Karpas-422 (cell line): Measurements from ENCODE around the gene RPA3. TPM values are rescaled to one million over a fixed set of nuclear protein-coding genes. Genes with fewer than 3 reads are reported as not detected.
"Not testable (repeated sequence)": the region's sequence is repeated elsewhere in the genome, so short reads cannot be mapped to it uniquely, and the experiment has no call there.

Experiments used
- DNase-seq: peaks from one replicate; pipeline ENCODE4 v3.0.0-alpha.2; 2015
- H2AFZ ChIP-seq: fragments of 200-600 bp; sonication (generic); 2 replicates; pipeline ENCODE4 v1.6.1; 2014; ENCODE audit warnings: antibody characterized with exemption, low read length, mixed read lengths
- H3K27ac ChIP-seq: fragments of 200-600 bp; sonication (generic); 2 replicates; pipeline ENCODE4 v1.5.1; 2014; ENCODE audit warnings: mild to moderate bottlenecking, low read length, moderate library complexity
- H3K27me3 ChIP-seq: fragments of 200-600 bp; sonication (generic); 2 replicates; pipeline ENCODE4 v1.6.1; 2014; ENCODE audit warnings: low read length, mixed read lengths
- H3K36me3 ChIP-seq: fragments of 200-600 bp; sonication (generic); 2 replicates; pipeline ENCODE4 v1.6.1; 2014; ENCODE audit warnings: low read length, mixed read lengths; ENCODE audit not compliant: insufficient read depth
- H3K4me1 ChIP-seq: fragments of 200-600 bp; sonication (generic); 2 replicates; pipeline ENCODE4 v1.6.1; 2014; ENCODE audit warnings: mild to moderate bottlenecking, low read length, mixed read lengths
- H3K4me2 ChIP-seq: fragments of 200-600 bp; sonication (generic); 2 replicates; pipeline ENCODE4 v1.6.1; 2014; ENCODE audit warnings: low read length, low read depth, mild to moderate bottlenecking; ENCODE audit not compliant: poor library complexity, severe bottlenecking
- H3K4me3 ChIP-seq: fragments of 200-600 bp; sonication (generic); 2 replicates; pipeline ENCODE4 v1.5.1; 2014; ENCODE audit warnings: mild to moderate bottlenecking, antibody characterized with exemption, low read length, mixed read lengths
- H3K79me2 ChIP-seq: fragments of 200-600 bp; sonication (generic); 2 replicates; pipeline ENCODE4 v1.6.1; 2014; ENCODE audit warnings: mild to moderate bottlenecking, low read length, mixed read lengths
- H3K9ac ChIP-seq: fragments of 200-600 bp; sonication (generic); 2 replicates; pipeline ENCODE4 v1.6.0; 2014; ENCODE audit warnings: low read length
- H3K9me2 ChIP-seq: fragments of 200-600 bp; sonication (generic), shearing (Covaris generic); replicated peaks from 2 replicates; pipeline ENCODE4 v1.6.0; 2014; ENCODE audit warnings: mild to moderate bottlenecking, low read length, moderate library complexity; ENCODE audit not compliant: insufficient read depth
- H3K9me3 ChIP-seq: fragments of 300-700, 200-600 bp; sonication (generic); 2 replicates; pipeline ENCODE4 v1.6.1; 2014; ENCODE audit warnings: low read length, mixed read lengths
- H4K20me1 ChIP-seq: fragments of 200-600 bp; sonication (generic); 2 replicates; pipeline ENCODE4 v1.6.1; 2014; ENCODE audit warnings: mild to moderate bottlenecking, antibody characterized with exemption, low read length, low read depth; ENCODE audit not compliant: insufficient read depth
- total RNA-seq: library from RNA; depleted of rRNA; stranded (reverse); fragments of >200 nt; shearing (Covaris generic); gene quantifications from 2 replicates; pipeline ENCODE4 v1.2.3, GENCODE V29; 2014; ENCODE audit warnings: low replicate concordance

The RPA3 gene
- total RNA-seq, 1 experiment from 2014 or later = 44.0 TPM

GRCh38 chr7:7670490-7670889 is 47.9 kb downstream of the RPA3 start:
- Histone ChIP-seq H3K4me3 (no peak overlapping the region), H3K4me2 (no peak overlapping the region), H4K20me1 (no peaks in the 10 kb centered on the region), H3K79me2 (peaks cover 4% of the 10 kb centered on the region), H3K9ac (no peak overlapping the region), H3K27me3 (no peaks in the 10 kb centered on the region), H3K9me2 (no peaks in the 10 kb centered on the region), H3K9me3 (no peaks in the 10 kb centered on the region), H2AFZ (no peak overlapping the region), H3K36me3 (no peaks in the 10 kb centered on the region), H3K27ac (no peak overlapping the region), H3K4me1 (peaks cover 11% of the 10 kb centered on the region)
- DNase-seq = no peak

GRCh38 chr7:7668706-7669105 is 49.7 kb downstream of the RPA3 start:
- Histone ChIP-seq H3K9ac (no peak overlapping the region), H3K4me3 (no peak overlapping the region), H3K9me3 (no peaks in the 10 kb centered on the region), H3K27ac (no peak overlapping the region), H3K4me2 (no peak overlapping the region), H3K27me3 (no peaks in the 10 kb centered on the region), H3K4me1 (peaks cover 11% of the 10 kb centered on the region), H3K9me2 (no peaks in the 10 kb centered on the region), H3K79me2 (peaks cover 15% of the 10 kb centered on the region), H4K20me1 (peaks cover 2% of the 10 kb centered on the region; the same call in 1 of the 2 replicates), H3K36me3 (no peaks in the 10 kb centered on the region), H2AFZ (no peak overlapping the region)
- no peak for DNase-seq

GRCh38 chr7:7667187-7667586 is 51.2 kb downstream of the RPA3 start:
- Histone ChIP-seq H3K4me2 (no peak overlapping the region), H3K4me1 (no peaks in the 10 kb centered on the region), H3K4me3 (no peak overlapping the region), H3K27me3 (no peaks in the 10 kb centered on the region), H3K27ac (no peak overlapping the region), H3K79me2 (peaks cover 20% of the 10 kb centered on the region), H2AFZ (no peak overlapping the region), H4K20me1 (peaks cover 7% of the 10 kb centered on the region; the same call in 1 of the 2 replicates), H3K9ac (no peak overlapping the region), H3K9me3 (no peaks in the 10 kb centered on the region), H3K36me3 (no peaks in the 10 kb centered on the region), H3K9me2 (no peaks in the 10 kb centered on the region)
- DNase-seq = no peak

- no peaks in the 10 kb centered on the region for H3K27me3 ChIP-seq
- H3K4me1 ChIP-seq = no peaks in the 10 kb centered on the region
- H4K20me1 ChIP-seq = peaks cover 7% of the 10 kb centered on the region; the same call in 1 of the 2 replicates
- H3K36me3 ChIP-seq = no peaks in the 10 kb centered on the region
- no peak overlapping the region for H3K4me2 ChIP-seq
- H3K27ac ChIP-seq = no peak overlapping the region
- H3K4me3 ChIP-seq = no peak overlapping the region
- no peak overlapping the region for H2AFZ ChIP-seq
- H3K79me2 ChIP-seq = peaks cover 20% of the 10 kb centered on the region
- no peak overlapping the region for H3K9ac ChIP-seq
- no peaks in the 10 kb centered on the region for H3K9me3 ChIP-seq
- no peaks in the 10 kb centered on the region for H3K9me2 ChIP-seq
- DNase-seq = no peak
Observed at GRCh38 chr7:7665031-7665430, 53.4 kb downstream of the RPA3 start.

GRCh38 chr7:7664291-7664690 is 54.1 kb downstream of the RPA3 start:
- H3K27ac ChIP-seq = no peak overlapping the region
- H3K4me3 ChIP-seq = no peak overlapping the region
- H3K9me2 ChIP-seq = no peaks in the 10 kb centered on the region
- H4K20me1 ChIP-seq = peaks cover 7% of the 10 kb centered on the region; the same call in 1 of the 2 replicates
- H3K4me1 ChIP-seq = no peaks in the 10 kb centered on the region
- H2AFZ ChIP-seq = no peak overlapping the region
- no peaks in the 10 kb centered on the region for H3K27me3 ChIP-seq
- H3K36me3 ChIP-seq = no peaks in the 10 kb centered on the region
- peaks cover 20% of the 10 kb centered on the region for H3K79me2 ChIP-seq
- no peak overlapping the region for H3K4me2 ChIP-seq
- no peak overlapping the region for H3K9ac ChIP-seq
- no peaks in the 10 kb centered on the region for H3K9me3 ChIP-seq
- DNase-seq = no peak

- DNase-seq = no peak
- no peaks in the 10 kb centered on the region for H3K27me3 ChIP-seq
Observed at GRCh38 chr7:7662527-7662926, 55.9 kb downstream of the RPA3 start.

GRCh38 chr7:7656459-7656858 is 61.9 kb downstream of the RPA3 start:
- not testable (repeated sequence) for H3K9ac ChIP-seq, H3K9me2 ChIP-seq, H3K27ac ChIP-seq, H3K4me1 ChIP-seq, H3K36me3 ChIP-seq, H3K4me2 ChIP-seq, H2AFZ ChIP-seq, H3K27me3 ChIP-seq, H3K4me3 ChIP-seq, DNase-seq, H3K9me3 ChIP-seq
- Histone ChIP-seq H3K79me2 (peaks cover 12% of the 10 kb centered on the region), H4K20me1 (0 out of 2 replicates have a peak, but pooled peaks cover 11% of the 10 kb centered on the region)

More at GRCh38 chr7:7662527-7662926, 55.9 kb downstream of the RPA3 start:
- no peak overlapping the region for H3K27ac ChIP-seq
- no peak overlapping the region for H3K9ac ChIP-seq
- H3K4me1 ChIP-seq = no peaks in the 10 kb centered on the region
- no peaks in the 10 kb centered on the region for H3K9me3 ChIP-seq
- no peak overlapping the region for H3K4me3 ChIP-seq
- H3K79me2 ChIP-seq = peaks cover 20% of the 10 kb centered on the region
- peaks cover 7% of the 10 kb centered on the region; the same call in 1 of the 2 replicates for H4K20me1 ChIP-seq
- H3K9me2 ChIP-seq = no peaks in the 10 kb centered on the region
- no peak overlapping the region for H2AFZ ChIP-seq
- no peaks in the 10 kb centered on the region for H3K36me3 ChIP-seq
- H3K4me2 ChIP-seq = no peak overlapping the region

- no peak overlapping the region for H3K9ac ChIP-seq
- 0 out of 2 replicates have a peak, but pooled peaks cover 12% of the 10 kb centered on the region for H4K20me1 ChIP-seq
- no peaks in the 10 kb centered on the region for H3K9me2 ChIP-seq
- no peaks in the 10 kb centered on the region for H3K4me1 ChIP-seq
- H3K36me3 ChIP-seq = no peaks in the 10 kb centered on the region
- H3K27ac ChIP-seq = no peak overlapping the region
- no peaks in the 10 kb centered on the region for H3K9me3 ChIP-seq
- no peak overlapping the region for H2AFZ ChIP-seq
- H3K4me2 ChIP-seq = no peak overlapping the region
- H3K4me3 ChIP-seq = no peak overlapping the region
- peaks cover 17% of the 10 kb centered on the region for H3K79me2 ChIP-seq
- H3K27me3 ChIP-seq = no peaks in the 10 kb centered on the region
- DNase-seq = no peak
Observed at GRCh38 chr7:7654964-7655715, 63.3 kb downstream of the RPA3 start.
